ENCODE measurements around the gene NAALADL2. TPM values are rescaled to one million over a fixed set of nuclear protein-coding genes. Genes with fewer than 3 reads are reported as not detected.

The NAALADL2 gene
- total RNA-seq, 1 donor from 2014 or later = 12.5 TPM

- Histone ChIP-seq H3K27me3 (no peaks in the 10 kb centered on the region), H3K4me3 (no peak overlapping the region), H3K36me3 (no peaks in the 10 kb centered on the region), H3K9me3 (no peaks in the 10 kb centered on the region), H3K27ac (no peak overlapping the region), H3K4me1 (no peaks in the 10 kb centered on the region)
- no peak for DNase-seq (ENCODE audit: extremely low spot score in 2 of 2)
- no peak for TF ChIP-seq POLR2AphosphoS5 (IDR thresholded peaks at IDR 0.05; ENCODE audit: insufficient read depth in 1 of 2, low read depth in 1 of 2)
- TF ChIP-seq CTCF (IDR thresholded peaks at IDR 0.05) = no peak
- no peak for TF ChIP-seq POLR2A (IDR thresholded peaks at IDR 0.05)
- intact Hi-C loops (cut with DNase I) = no loop called here
Measured at GRCh38 chr3:175258763-175259162, 399.6 kb downstream of the NAALADL2 start.

- H3K4me1 ChIP-seq = no peaks in the 10 kb centered on the region
- no peaks in the 10 kb centered on the region for H3K9me3 ChIP-seq
- no peak for TF ChIP-seq POLR2AphosphoS5 (IDR thresholded peaks at IDR 0.05; ENCODE audit: insufficient read depth in 1 of 2, low read depth in 1 of 2)
- no peak for TF ChIP-seq CTCF (IDR thresholded peaks at IDR 0.05)
- no peak for TF ChIP-seq POLR2A (IDR thresholded peaks at IDR 0.05)
- intact Hi-C loops (cut with DNase I) = no loop called here
- no peak for DNase-seq (ENCODE audit: extremely low spot score in 2 of 2)
- H3K27me3 ChIP-seq = no peaks in the 10 kb centered on the region
- H3K36me3 ChIP-seq = no peaks in the 10 kb centered on the region
- no peak overlapping the region for H3K4me3 ChIP-seq
- H3K27ac ChIP-seq = no peak overlapping the region
Measured at GRCh38 chr3:175260145-175260794, 401.1 kb downstream of the NAALADL2 start.

- no peak overlapping the region for H3K4me3 ChIP-seq
- H3K27ac ChIP-seq = no peak overlapping the region
- H3K27me3 ChIP-seq = no peaks in the 10 kb centered on the region
- H3K4me1 ChIP-seq = no peaks in the 10 kb centered on the region
- TF ChIP-seq CTCF (IDR thresholded peaks at IDR 0.05) = no peak
- no peak for TF ChIP-seq POLR2AphosphoS5 (IDR thresholded peaks at IDR 0.05; ENCODE audit: insufficient read depth in 1 of 2, low read depth in 1 of 2)
- no peak for TF ChIP-seq POLR2A (IDR thresholded peaks at IDR 0.05)
- H3K36me3 ChIP-seq = no peaks in the 10 kb centered on the region
- DNase-seq (ENCODE audit: extremely low spot score in 2 of 2) = no peak
- intact Hi-C loops (cut with DNase I) = no loop called here
- H3K9me3 ChIP-seq = no peaks in the 10 kb centered on the region
Measured at GRCh38 chr3:175266478-175266877, 407.3 kb downstream of the NAALADL2 start.

- intact Hi-C loops (cut with DNase I) = no loop called here
- DNase-seq (ENCODE audit: extremely low spot score in 2 of 2) = no peak
- Histone ChIP-seq H3K9me3 (no peaks in the 10 kb centered on the region), H3K27me3 (no peaks in the 10 kb centered on the region), H3K27ac (no peak overlapping the region), H3K36me3 (no peaks in the 10 kb centered on the region), H3K4me1 (no peaks in the 10 kb centered on the region), H3K4me3 (no peak overlapping the region)
- no peak for TF ChIP-seq POLR2A (IDR thresholded peaks at IDR 0.05)
Measured at GRCh38 chr3:175267121-175267531, 408.0 kb downstream of the NAALADL2 start.

GRCh38 chr3:175267561-175267960 lies 408.4 kb downstream of the NAALADL2 start:
- intact Hi-C loops (cut with DNase I) = no loop called here
- Histone ChIP-seq H3K9me3 (no peaks in the 10 kb centered on the region), H3K27me3 (no peaks in the 10 kb centered on the region), H3K4me3 (no peak overlapping the region), H3K27ac (no peak overlapping the region), H3K4me1 (no peaks in the 10 kb centered on the region), H3K36me3 (no peaks in the 10 kb centered on the region)
- DNase-seq (ENCODE audit: extremely low spot score in 2 of 2) = no peak
- TF ChIP-seq CTCF (IDR thresholded peaks at IDR 0.05) = no peak
- no peak for TF ChIP-seq POLR2AphosphoS5 (IDR thresholded peaks at IDR 0.05; ENCODE audit: insufficient read depth in 1 of 2, low read depth in 1 of 2)
- TF ChIP-seq POLR2A (IDR thresholded peaks at IDR 0.05) = no peak

All from vagina (tissue), 2 donors.